Colonic mucosa (tissue), 4 donors: ENCODE results near the gene AKAP12. TPM values are rescaled to one million over a fixed set of nuclear protein-coding genes. Genes with fewer than 3 reads are reported as not detected.

ENCODE experiments used
- DNase-seq: peaks from one replicate; pipeline ENCODE4 v3.0.0-alpha.2; 2020
- H3K27ac ChIP-seq: fragments of 200-600 bp; one replicate; pipeline ENCODE4 v1.8.0; 2021
- H3K27me3 ChIP-seq: fragments of 200-600 bp; one replicate; pipeline ENCODE4 v1.8.0; 2021
- H3K36me3 ChIP-seq: fragments of 200-600 bp; one replicate; pipeline ENCODE4 v1.8.0; 2021
- H3K4me1 ChIP-seq: fragments of 200-600 bp; one replicate; pipeline ENCODE4 v1.8.0; 2021; ENCODE audit warnings: mild to moderate bottlenecking
- H3K4me3 ChIP-seq: fragments of 200-600 bp; one replicate; pipeline ENCODE4 v1.8.0; 2021
- H3K9ac ChIP-seq, 2 donors: one replicate each; pipeline ENCODE4 v1.7.0; 2013; ENCODE audit warnings: control low read depth in 2 of 2, low read depth in 2 of 2, low read length in 2 of 2
- H3K9me3 ChIP-seq: fragments of 200-600 bp; one replicate; pipeline ENCODE4 v1.8.0; 2021
- intact Hi-C: fragments of 100-400 bp; cut with DNase I; formaldehyde crosslinking; loops from one replicate; pipeline ENCODE4 v1.14.1; 2022
- total RNA-seq, 2 donors: library from RNA; stranded (reverse); fragmentation: NEBNext Ultra II Directional in 1 of 2; extraction: Animal tissue kit (Norgen Biotek cat#: 25700) in 1 of 2; gene quantifications; one replicate each; pipeline ENCODE4 v1.2.1, GENCODE V29; 2021
- TF ChIP-seq, protein P1 (sequence below): fragments of 200-600 bp; IDR thresholded peaks from one replicate; pipeline ENCODE4 v1.8.0; 2022; ENCODE audit warnings: antibody characterized with exemption, mild to moderate bottlenecking
- donor health status: healthy.
- donor health status: DM: no; HTN: no; CAD: no.
- donor health status: DM: no; HTN: no; CAD: no.

Gene AKAP12
- total RNA-seq, 2 donors from 2014 or later: 3.9 to 38.8 TPM

DNA sequence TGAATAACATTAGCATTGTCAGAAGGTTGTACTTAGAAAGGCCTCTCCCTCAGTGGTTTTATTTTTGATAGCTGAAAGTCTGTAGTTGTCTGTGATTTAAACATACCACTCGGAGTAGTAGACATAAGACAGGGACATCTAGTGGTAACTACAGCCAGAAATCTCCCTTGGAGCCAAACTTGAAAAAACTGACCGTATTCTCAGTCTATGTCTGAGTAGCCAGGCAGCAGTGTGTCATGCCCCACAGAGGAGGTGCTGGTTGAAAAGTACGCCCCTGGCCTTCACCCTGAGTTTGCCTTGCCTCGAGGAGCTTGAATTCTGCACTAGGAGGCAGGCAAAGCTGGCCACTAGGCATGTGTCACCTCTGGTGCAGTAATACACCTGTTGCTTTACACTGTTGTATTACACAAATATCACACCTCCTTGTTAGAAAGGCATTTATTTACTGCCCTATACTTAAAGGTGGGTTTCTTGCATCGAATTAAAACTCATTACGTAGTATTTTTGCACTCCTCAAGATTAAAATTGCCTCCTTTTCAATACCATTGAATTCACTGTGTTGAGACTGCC is 130.8 kb downstream of the AKAP12 start:
- Histone ChIP-seq H3K4me3 (no peak overlapping the region), H3K27ac (no peak overlapping the region), H3K4me1 (no peaks in the 10 kb centered on the region), H3K9me3 (no peaks in the 10 kb centered on the region), H3K27me3 (no peaks in the 10 kb centered on the region), H3K36me3 (peaks cover 10% of the 10 kb centered on the region), H3K9ac (no peak overlapping the region)
- no peak for DNase-seq
- intact Hi-C loops: no loop called here
- TF ChIP-seq, protein P1, sequence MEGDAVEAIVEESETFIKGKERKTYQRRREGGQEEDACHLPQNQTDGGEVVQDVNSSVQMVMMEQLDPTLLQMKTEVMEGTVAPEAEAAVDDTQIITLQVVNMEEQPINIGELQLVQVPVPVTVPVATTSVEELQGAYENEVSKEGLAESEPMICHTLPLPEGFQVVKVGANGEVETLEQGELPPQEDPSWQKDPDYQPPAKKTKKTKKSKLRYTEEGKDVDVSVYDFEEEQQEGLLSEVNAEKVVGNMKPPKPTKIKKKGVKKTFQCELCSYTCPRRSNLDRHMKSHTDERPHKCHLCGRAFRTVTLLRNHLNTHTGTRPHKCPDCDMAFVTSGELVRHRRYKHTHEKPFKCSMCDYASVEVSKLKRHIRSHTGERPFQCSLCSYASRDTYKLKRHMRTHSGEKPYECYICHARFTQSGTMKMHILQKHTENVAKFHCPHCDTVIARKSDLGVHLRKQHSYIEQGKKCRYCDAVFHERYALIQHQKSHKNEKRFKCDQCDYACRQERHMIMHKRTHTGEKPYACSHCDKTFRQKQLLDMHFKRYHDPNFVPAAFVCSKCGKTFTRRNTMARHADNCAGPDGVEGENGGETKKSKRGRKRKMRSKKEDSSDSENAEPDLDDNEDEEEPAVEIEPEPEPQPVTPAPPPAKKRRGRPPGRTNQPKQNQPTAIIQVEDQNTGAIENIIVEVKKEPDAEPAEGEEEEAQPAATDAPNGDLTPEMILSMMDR: no peak

DNA sequence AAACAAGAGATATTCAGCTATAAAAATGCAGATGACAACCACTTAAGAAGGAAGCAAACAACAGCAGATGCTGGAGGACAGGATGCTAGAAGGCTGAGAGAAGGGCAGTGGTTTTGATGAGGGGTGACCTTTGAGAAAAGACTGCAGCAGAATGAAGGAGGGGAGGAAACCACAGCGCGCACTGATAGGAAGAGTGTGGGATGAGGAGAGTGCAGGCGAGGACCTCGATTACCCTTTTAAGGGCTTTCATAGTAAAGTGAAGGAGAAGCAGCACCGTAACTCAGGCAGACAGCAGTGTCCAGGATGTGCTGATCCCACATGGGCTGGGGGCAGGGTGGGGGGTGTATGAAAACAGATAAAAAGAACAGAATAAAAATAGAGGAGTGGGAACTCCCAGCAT is 132.4 kb downstream of the AKAP12 start:
- no peak for DNase-seq
- Histone ChIP-seq H3K27me3 (no peaks in the 10 kb centered on the region), H3K27ac (no peak overlapping the region), H3K9ac (no peak overlapping the region), H3K4me3 (no peak overlapping the region), H3K4me1 (no peaks in the 10 kb centered on the region), H3K36me3 (peaks cover 10% of the 10 kb centered on the region), H3K9me3 (no peaks in the 10 kb centered on the region)
- intact Hi-C loops: no loop called here
- TF ChIP-seq, protein P1: no peak

DNA sequence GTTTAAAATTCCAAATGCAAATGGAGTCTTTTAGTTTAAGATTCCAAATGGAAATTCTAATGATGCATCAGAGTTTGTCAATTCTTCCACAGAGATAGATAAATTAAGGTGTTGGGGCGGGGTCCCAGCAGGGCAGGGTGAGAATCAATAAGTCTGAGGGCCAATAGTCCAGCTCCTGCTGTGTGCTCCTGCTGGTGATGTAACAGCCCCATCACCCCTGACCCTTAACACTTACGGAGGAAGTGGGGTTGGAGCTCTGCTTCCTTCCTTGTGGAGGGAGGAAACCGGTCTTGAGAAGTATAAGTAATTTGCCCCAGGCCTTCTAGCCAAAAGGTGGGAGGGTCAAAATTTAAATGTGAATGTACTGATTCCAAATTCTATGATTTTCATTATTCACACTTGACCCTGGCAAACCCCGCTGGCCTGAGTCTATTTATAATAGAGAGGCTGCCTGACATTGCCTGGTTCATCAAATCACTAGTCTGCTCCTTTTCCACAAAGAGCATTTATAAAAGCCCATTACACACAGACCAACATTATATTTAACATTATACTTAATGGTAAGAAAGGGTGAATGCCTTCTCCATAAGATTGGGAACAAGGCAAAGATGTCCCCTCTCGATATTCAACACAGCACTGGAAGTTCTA is 134.4 kb downstream of the AKAP12 start:
- DNase-seq: no peak
- no peak overlapping the region for H3K27ac ChIP-seq

DNA sequence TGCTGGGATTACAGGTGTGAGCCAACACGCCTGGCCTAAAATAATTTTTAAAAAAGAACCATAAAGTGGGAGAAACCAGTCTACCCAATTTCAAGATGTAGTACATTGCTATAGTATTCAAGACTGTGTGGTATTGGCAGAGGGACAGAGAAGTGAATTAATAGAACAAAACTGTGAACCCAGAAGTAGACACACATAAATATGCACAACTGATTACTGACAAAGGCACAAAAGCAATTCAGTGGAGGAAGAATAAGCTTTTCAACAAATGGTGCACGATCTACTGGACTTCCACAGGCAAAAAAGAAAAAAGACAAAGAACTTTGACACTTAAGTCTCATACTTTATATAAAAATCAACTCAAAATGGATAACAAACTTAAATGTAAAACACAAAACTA is 136.1 kb downstream of the AKAP12 start:
- intact Hi-C loops: no loop called here
- Histone ChIP-seq H3K9ac (no peak overlapping the region), H3K4me3 (no peak overlapping the region), H3K36me3 (peaks cover 8% of the 10 kb centered on the region), H3K27me3 (no peaks in the 10 kb centered on the region), H3K27ac (no peak overlapping the region), H3K9me3 (no peaks in the 10 kb centered on the region), H3K4me1 (no peaks in the 10 kb centered on the region)
- TF ChIP-seq, protein P1: no peak
- DNase-seq: no peak

More for the DNA sequence above, 134.4 kb downstream of the AKAP12 start:
- TF ChIP-seq, protein P1: no peak
- Histone ChIP-seq H3K27me3 (no peaks in the 10 kb centered on the region), H3K36me3 (peaks cover 10% of the 10 kb centered on the region), H3K4me1 (no peaks in the 10 kb centered on the region), H3K9me3 (no peaks in the 10 kb centered on the region), H3K9ac (no peak overlapping the region), H3K4me3 (no peak overlapping the region)
- intact Hi-C loops: no loop called here

DNA sequence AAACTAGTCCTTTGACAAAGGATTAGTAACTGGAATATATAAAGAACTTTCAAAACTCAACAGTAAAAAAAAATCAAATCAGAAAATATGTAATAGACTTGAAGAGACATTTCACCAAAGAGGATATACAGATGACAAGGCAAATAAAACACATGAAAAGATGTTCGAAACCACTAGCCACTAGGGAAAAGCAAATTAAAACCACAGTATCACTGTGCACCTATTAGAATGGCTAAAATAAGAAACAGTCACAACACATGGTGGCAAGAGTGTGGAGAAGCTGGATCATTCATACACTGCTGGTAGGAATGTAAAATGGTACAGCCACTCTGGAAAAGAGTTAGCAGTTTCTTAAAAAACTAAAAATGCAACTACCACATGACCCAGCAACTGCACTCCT is 136.7 kb downstream of the AKAP12 start:
- TF ChIP-seq, protein P1: no peak
- H3K36me3 ChIP-seq: peaks cover 2% of the 10 kb centered on the region
- H3K27ac ChIP-seq: no peak overlapping the region
- no peak overlapping the region for H3K9ac ChIP-seq
- H3K27me3 ChIP-seq: no peaks in the 10 kb centered on the region
- H3K4me3 ChIP-seq: no peak overlapping the region
- intact Hi-C loops: no loop called here
- no peaks in the 10 kb centered on the region for H3K9me3 ChIP-seq
- no peak for DNase-seq
- H3K4me1 ChIP-seq: no peaks in the 10 kb centered on the region
